HG02938 (cell line): ENCODE data around the gene PTPRE.

Experiments
- ATAC-seq: cut with Tn5 transposase; IDR thresholded peaks from one replicate; pipeline ENCODE4 v1.9.1; 2021; ENCODE audit warnings: mild to moderate bottlenecking, moderate library complexity; ENCODE audit not compliant: unreplicated experiment

Gene PTPRE

DNA sequence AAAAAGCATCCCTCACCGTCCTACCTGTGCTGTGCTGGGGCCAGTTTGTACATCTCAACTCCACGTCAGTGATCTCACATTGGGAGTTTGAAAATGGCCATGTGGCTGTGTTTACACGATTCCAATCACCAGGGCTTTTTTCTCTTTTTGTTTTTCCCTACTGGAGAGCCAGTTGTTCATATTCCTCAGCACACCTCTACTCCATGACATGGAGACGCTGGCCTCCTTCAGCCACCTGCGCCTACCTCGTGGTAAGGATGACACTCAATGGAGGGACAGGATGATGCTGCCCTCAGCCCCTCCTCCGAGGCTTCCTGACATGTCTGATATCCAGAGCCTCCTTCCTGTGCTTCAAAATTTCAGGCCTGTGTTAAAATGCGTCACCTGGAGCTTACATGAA lies 24.5 kb upstream of the PTPRE start:
- no peak for ATAC-seq

DNA sequence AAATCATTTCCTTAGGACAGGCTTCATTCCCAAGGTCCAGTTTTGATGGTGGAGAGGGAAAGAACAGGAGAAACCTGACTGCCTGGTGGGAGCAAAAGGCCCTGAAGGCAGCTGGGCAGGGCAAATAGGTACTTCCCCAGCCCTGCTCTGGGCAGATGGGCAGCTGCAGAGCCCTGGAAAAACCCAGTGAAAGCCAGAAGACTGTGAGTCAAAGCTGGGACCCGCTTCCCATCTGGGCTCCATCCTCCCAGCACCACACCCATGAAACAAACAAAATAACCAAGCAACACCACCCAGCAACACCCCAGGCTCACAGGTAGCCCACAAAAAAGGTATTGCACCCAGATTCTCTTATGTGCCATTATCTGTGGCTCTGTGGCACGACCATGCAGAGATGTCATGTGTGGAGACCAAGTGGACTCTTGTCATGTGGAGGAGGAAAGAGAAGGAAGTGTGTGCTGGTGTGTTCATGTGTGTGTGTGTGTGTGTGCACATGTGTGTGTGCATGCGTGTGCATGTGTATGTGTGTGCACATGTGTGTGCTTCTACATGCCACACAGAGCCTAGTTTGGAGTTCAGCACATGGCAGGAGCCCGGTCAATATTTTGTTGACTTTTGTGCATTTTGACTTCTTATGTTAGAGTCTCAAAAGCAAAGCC lies 24.0 kb upstream of the PTPRE start:
- ATAC-seq = no peak

DNA sequence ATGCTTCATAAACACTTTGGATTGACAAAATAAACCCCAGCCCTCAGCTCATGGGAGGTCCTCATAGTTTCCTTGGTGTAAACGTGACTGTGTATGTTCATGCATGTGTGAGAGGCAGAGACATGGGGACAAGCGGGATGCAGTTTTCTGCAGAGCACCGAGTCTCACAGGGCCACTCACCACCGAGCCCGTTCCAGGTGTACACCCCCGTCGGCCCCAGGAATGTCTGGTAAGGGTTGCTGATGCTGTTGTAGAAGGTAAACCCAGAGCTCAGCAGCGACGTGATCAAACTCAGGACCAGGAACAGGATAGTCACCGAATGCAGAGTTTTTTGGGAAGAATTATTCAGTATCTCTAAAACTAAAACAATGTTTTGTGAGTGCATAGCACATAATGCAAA lies 23.4 kb upstream of the PTPRE start:
- no peak for ATAC-seq

DNA sequence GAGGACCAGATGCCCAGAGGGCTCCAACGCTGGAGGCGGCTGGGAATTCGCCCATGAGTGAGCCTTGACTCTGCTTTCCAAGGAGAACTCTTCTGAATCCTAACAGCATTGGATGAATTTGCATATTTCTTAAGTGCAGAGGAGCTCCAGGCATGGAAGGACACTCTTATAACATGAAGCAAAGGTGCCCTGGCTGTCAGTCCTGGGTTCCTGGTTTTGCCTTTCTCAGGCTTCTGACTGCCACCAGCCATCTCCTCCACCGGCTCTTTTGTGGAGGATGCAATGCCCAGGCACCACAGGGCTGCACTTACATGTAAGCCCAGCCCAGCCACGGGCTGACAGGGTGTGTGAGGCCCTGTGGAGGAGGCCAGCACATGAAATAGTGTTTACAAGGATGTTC lies 22.4 kb upstream of the PTPRE start:
- no peak for ATAC-seq

DNA sequence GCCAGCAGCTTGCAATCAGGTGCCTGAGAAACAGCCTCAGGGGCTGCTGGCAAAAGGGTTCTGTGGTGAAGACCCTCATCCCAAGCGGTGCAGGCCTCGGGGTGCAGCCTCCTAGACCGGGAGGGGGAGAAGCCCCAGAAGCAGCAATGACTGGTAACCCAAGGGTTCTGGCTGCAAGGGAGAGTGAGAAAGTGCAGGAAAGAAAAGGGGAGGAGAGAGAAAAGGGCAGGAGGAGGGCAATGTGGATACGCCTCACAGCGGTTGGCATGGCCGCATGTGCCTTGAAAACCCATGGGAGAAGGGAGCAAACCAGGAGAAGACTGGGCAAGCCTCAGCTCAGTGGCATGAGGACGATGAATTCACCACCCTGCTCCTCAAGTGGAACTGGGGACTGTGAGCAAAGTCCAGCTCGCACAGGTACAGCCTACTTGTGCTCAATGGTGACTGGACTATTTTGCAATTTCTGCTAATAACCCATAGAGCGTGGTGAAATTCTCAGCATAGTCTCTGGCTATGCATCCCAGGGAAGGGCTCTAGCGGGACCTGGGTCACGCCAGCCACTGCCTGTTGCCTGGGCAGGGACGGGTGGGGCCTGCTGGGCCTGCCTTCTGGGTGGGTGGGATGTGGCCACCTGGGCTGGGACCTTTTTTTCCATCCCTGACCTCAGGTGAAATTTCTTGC lies 20.4 kb upstream of the PTPRE start:
- ATAC-seq = no peak

DNA sequence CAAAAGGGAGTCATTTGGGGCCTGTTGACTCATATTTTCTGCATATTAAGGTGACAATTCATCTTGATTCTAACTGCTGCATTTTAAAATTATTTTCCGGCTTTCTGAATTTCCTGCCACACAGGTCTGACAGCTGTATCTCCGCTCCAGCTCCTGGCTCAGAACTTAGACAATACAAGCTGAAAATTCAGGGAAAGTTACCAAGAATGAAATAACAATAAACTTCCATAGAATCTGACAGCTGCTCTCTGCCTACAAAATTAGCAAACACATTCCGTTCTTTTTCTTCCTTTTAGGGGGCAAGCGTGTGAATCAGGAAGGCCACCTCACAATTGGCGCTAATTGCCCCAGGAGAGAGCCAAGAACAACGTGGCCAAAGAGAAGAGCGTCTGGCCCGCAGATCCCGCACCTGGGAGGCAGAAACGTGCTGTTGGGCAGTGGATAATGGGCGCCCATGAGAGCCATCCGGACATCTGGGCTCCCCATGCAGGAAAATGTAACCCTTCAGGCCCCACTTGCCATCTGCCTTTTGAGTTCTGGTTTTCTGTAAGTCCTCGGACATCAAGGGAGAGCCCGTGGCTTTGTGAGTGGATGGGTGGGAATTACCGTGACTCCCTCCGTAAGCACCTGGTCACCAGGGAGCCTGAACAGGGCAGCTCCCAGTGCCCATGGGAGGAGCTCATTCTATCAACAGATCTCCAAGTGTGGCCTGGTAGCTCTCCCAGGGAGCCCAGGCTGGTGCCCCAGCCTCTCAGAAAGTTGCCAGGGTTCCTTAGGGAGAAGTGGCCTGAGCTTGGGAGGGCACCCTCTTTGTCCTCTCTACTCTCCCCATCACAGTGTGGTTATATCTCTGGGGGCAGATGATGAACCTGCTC lies 19.1 kb upstream of the PTPRE start:
- no peak for ATAC-seq

DNA sequence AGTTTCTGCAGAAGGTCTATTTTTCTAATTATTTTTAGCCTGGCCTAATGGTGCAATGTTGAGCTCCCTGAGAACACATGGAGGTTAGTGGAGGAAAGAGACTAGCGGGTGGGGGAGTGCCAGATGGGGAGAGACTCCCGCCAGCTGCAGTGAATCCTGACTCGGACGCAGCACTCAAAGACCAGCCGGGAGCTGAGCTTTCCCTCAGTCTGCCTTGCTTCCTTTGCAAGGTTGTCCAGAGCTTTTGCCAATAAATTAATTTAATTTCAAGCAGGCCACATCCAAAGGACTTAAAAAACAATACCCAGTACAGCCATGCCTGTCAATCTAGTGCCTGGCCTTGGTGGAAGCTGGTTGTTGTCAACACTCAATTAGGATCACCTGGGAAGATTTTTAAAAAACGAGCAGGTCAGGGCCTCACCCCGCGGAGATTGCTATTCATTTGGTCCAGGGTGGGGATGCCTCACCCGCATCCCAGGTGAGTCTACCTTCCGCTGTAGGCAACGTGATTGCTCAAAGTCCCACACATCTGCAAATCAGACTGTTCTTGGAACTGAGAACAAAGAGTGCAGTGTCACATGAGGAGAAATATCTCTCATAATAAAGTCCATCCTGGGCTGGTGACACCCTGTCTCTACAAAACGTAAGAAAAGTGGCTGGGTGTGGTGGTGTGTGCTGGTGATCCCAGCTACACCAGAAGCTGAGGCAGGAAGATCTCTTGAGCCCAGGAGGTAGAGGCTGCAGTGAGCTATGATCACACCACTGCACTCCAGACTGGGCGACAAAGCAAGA lies 18.2 kb upstream of the PTPRE start:
- no peak for ATAC-seq

DNA sequence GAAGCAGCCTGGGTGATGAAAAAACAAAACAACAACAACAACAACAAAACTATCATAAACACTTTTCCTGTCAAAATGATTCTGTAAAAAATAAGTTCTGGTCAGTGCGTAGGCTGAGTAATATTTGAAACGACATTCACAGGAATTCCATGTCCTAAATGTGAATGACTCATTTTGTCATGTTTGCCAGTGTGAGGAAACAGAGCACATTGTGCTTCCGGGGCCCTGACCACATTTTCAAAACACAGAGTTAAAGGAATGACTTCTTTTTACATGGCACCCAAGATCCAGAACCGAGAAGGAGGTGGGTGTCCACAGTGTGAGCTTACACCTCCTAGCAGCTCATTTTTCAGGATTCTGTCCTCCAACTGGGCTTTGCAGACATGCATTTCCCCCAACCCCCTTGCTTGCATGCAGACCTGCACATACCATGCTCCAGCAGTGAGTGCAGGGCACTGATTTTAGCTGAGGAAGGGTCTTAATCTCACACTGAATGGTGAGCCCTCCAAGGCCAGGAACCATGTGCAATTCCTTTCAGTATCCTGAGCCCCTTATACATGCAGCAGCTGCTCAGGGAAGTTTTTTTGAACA lies 17.2 kb upstream of the PTPRE start:
- ATAC-seq = no peak

DNA sequence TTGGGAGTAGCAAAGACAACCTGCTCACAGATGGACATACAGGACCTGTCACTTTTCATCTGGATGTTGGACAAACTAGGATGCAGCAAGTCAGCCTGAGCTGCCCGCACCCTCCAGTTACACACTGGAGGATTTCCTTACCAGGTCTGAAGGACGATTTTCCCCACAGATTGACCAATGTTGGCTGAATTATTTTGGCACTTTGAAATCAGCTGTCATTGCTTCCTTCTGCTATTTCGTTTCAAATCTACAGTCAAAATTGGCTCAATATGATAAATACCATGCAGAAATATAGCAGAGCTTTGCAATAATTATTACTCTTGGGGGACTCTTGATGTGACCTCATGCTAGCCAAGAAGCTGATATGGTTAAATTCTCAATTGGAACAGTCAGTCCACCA lies 16.7 kb upstream of the PTPRE start:
- ATAC-seq = no peak

DNA sequence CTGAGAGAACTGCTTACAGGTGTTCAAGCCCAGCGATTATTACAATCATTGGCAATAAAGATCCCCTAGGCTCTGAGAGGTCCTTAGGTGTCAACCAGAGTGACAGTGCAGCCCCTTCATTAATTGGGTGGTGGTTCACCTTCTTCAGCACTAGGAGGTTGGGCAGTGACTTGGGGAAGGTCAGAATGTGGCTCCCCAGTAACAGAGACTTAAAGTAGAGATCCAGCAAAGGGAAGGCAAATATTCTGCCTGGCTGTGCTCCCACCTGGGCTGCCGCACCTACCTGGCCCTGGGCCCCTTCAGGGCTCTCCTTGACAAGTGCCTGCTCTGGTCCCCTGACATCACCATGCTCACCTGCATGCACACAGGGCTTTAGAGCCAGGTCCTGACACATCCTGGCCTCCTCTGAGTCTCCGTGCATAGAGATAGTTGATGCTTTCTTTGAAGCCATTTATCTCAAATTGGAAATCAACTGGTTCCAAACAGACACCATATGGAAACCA lies 16.0 kb upstream of the PTPRE start:
- no peak for ATAC-seq

DNA sequence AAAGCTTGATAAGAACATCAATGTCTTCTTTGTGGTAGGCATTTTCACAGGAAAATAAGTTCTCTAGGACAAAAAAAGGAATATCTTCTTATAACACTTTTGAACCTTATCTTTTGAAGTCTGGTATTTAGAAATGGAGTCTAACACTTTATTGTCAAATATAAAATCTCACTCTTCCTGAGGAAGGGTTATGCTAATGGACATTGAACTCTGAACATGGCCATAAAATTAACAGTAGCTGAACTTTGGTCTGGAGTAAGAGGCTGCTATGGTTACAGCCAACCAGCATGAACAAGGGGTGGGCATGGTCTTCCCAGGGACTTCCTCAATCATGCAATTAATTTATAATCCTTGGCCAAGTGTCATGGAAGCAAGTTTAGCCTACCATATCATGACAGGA lies 14.2 kb upstream of the PTPRE start, which contains the start of gene CLRN3:
Gene CLRN3, minus strand, starts transcription at position 199 of the 400 bp plus-strand sequence. Its CDS starts 157 bp downstream, at position 42.
- no peak for ATAC-seq

DNA sequence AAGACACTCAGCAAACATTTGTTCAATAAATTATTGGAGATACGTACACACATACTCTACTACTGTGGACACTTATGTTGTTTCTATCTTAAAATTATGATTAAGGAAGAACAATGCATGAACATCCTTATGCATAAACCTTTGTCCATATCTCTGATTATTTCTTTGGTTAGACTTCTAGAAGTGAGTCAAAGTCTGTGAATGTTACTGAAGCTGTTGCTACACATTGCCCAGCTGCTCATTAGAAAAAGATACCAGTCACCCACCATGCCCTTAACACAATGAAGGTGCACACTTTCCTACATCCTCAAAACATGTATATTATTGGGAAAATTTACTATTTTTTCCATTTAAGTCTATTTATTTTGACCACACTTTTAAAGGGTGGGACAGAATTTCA lies 12.8 kb upstream of the PTPRE start:
- no peak for ATAC-seq

DNA sequence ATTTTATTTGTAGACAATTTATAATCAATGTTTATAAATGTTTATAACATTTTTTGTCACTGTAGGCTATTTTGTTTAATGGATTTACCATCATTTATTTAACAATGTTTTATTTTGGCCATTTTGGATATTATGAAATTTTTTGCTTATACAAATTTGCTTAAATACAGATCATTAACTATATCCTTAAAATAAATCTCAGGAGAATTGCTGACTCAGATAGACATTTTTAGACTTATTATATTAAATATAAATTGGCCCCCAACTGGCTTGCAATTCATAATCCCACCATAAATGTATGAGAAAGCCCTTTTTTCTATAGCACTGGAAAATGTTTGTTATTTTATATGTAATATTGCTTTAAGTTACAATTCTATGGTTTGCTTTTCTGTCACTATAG lies 10.3 kb upstream of the PTPRE start:
- no peak for ATAC-seq

DNA sequence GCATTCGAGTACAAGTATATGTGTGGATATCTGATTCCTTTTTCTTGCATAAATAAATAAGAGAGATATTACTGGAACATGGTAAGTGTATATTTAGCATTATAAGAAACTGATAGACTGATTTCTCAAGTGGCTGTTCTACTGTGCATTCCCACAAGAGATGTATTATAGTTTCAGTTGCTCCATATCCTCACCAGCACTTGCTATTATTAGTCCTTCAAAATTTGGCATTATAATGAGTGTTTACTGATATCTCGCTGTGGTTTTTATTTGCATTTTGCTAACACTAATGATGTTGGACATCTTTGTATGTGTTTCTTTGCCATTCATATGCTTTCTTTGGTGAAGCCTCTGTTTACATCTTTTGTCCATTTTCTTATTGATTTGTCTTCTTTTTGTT lies 9.7 kb upstream of the PTPRE start:
- no peak for ATAC-seq

DNA sequence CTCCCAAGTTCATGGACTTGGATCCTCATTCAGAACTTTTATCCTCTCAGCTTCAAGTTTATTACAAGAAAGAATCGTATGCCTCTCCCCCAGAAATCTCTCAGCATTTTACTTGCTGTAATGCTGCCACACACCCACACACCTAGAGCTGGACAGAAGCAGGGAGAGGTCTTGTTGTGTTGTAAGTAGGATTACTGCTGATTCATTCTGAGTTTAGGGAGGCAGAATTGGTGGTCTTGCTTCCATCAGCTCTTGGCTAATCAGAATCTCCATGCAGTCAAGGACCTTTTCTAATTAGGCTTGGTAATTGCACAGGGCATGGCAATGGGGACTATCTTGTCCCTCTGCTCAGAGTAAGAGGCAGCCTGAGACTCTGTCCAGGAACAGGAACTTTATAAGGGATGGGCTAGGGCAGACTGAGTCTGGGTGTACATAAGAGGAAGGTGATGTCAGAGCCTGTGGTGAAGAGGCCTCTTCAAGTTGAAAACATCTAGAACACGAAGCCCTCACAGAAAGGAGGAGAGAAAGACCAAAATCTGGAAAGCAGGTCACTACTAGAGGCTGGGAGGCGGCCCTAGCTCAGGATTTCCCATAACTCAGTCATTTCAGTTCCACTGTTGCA lies 7.0 kb upstream of the PTPRE start:
- no peak for ATAC-seq

DNA sequence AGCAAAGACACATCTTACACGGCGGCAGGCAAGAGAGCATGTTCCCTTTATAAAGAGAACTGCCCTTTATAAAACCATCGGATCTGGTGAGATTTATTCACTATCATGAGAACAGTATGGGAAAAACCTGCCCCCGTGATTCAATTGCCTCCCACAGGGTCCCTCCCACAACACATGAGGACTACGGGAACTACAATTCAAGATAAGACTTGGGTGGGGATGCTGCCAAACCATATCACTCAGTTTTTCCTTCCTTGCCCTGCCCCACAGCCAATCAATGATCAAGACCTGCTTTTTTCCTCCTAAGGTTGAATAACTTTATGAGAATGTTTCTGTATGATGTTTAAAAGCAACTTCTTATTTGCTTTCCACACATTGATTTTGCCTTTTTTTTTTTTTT lies 3.1 kb upstream of the PTPRE start:
- ATAC-seq = no peak

DNA sequence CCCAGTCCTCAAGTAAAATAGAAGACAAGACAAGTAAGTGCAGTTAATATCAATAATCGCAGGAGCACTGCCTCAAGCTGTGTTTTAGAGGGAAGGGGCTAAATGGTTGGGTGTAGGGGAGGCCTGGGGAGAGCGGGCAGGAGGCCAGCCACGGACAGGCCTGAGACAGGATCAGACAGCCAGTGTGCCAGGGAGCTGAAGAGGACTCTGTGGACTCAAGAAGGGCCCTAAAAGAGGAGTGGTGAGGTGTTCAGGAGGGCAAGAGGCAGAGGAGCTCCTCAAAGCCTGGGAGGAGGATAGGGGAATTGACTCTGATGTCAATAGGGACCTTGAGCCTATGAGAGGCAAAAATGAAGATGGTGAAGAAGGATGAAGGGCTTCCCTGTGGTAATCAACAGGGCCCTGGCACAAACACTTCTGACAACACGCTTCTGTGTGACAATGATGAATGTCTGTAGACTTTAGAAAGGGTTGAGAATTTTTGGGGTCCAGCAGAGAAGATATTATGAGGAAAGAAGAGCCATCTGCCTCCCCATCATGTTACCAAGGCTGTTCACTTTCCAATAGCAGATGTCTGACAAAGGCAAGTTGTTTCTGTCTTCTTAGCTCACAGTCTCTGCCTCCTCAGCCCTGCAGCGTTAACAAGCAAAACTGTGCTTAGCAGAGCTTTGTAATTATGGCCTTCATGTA lies 2.4 kb upstream of the PTPRE start:
- no peak for ATAC-seq

DNA sequence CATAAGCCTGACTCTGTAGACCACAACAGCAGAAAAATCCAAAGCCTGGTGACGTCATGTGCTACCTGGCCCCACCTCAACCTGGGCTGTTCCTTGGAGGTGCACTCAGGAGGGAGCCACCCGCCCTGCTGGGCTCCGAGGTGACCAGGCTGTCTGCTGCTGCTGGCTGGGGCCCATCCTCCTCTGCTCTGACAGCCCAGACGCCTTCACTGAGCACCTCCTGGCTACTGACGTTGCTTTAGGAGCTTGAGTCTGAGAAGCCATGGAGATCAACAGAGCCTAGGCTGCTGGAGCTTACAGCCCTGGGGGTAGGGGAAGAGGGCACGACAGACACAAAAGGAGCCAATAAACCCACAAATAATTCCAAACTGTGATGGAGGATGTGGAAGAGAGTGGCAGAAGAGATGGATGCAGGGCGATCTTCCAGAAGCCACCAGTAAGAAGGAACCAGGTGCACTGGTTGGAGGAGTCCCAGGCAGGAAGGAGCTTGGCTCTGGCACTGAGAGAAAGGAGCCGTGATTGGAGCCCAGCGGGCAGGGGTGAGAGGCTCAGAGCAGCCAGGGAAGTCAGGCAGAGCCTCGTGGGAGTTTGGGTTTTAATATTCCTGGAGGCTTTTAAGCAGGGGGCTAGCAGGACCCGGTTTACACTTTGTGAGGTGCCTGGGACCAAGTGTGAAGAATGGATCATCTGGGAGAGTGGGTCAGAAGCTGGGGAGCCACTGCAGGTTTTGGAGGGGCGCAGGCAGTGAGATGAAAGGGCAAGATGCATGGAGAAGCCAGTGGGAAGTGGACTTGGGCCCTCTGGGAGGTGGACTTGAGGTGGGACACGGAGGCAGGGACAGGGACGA lies 1.7 kb upstream of the PTPRE start:
- no peak for ATAC-seq

DNA sequence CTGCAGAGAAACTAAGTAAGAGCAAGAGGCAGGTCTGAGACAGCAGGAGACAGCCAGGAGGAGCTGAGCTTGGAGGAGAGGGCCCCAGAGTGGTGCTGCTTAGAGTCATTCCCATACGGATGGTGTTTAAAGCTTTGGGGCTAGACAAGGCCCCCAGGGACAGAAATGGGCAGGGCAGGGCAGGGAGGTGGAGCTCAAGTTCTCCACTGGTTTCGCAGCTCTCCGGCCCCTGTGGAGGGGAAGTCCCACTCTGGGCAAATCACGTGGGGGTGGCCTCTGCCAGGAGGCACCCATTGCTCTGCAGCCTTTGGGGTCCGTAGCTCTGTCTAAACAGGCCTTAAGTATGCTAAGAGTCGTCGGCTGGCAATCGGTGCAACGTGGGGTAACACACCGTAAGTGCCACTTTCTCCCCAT lies 1.0 kb upstream of the PTPRE start:
- no peak for ATAC-seq
